ENCODE data around the gene SLIT3.

SLIT3 gene

GRCh38 chr5:169003721-169004541, 297.0 kb downstream of the SLIT3 start:
- Histone ChIP-seq H3K9ac (ENCODE audit: low read depth in 1 of 2, low read length in 2 of 2) (no peak overlapping the region), H3K4me1 (ENCODE audit: control insufficient read depth in 1 of 2, insufficient read depth in 2 of 2, low read length in 2 of 2) (no peaks in the 10 kb centered on the region), H3K9me3 (ENCODE audit: control insufficient read depth in 1 of 2, low read length in 2 of 2) (no peaks in the 10 kb centered on the region), H3K27me3 (ENCODE audit: control insufficient read depth in 1 of 2, insufficient read depth in 2 of 2, low read length in 2 of 2) (no peaks in the 10 kb centered on the region), H3K4me3 (ENCODE audit: low read depth in 1 of 2, low read length in 2 of 2) (no peak overlapping the region), H3K27ac (ENCODE audit: low read depth, low read length) (no peak overlapping the region), H3K36me3 (ENCODE audit: control insufficient read depth in 1 of 2, insufficient read depth in 2 of 2, low read length in 2 of 2) (no peaks in the 10 kb centered on the region)

- H3K27ac ChIP-seq (ENCODE audit: low read depth, low read length) = no peak overlapping the region
- no peaks in the 10 kb centered on the region for H3K36me3 ChIP-seq (ENCODE audit: control insufficient read depth in 1 of 2, insufficient read depth in 2 of 2, low read length in 2 of 2)
- H3K9me3 ChIP-seq (ENCODE audit: control insufficient read depth in 1 of 2, low read length in 2 of 2) = no peaks in the 10 kb centered on the region
- H3K27me3 ChIP-seq (ENCODE audit: control insufficient read depth in 1 of 2, insufficient read depth in 2 of 2, low read length in 2 of 2) = no peaks in the 10 kb centered on the region
- H3K4me1 ChIP-seq (ENCODE audit: control insufficient read depth in 1 of 2, insufficient read depth in 2 of 2, low read length in 2 of 2) = no peaks in the 10 kb centered on the region
- H3K9ac ChIP-seq (ENCODE audit: low read depth in 1 of 2, low read length in 2 of 2) = no peak overlapping the region
- H3K4me3 ChIP-seq (ENCODE audit: low read depth in 1 of 2, low read length in 2 of 2) = no peak overlapping the region
Measured at GRCh38 chr5:169002953-169003555, 297.9 kb downstream of the SLIT3 start.

- no peaks in the 10 kb centered on the region for H3K4me1 ChIP-seq (ENCODE audit: control insufficient read depth in 1 of 2, insufficient read depth in 2 of 2, low read length in 2 of 2)
- H3K27ac ChIP-seq (ENCODE audit: low read depth, low read length) = no peak overlapping the region
- no peak overlapping the region for H3K4me3 ChIP-seq (ENCODE audit: low read depth in 1 of 2, low read length in 2 of 2)
- H3K36me3 ChIP-seq (ENCODE audit: control insufficient read depth in 1 of 2, insufficient read depth in 2 of 2, low read length in 2 of 2) = no peaks in the 10 kb centered on the region
- no peak overlapping the region for H3K9ac ChIP-seq (ENCODE audit: low read depth in 1 of 2, low read length in 2 of 2)
- H3K27me3 ChIP-seq (ENCODE audit: control insufficient read depth in 1 of 2, insufficient read depth in 2 of 2, low read length in 2 of 2) = no peaks in the 10 kb centered on the region
- no peaks in the 10 kb centered on the region for H3K9me3 ChIP-seq (ENCODE audit: control insufficient read depth in 1 of 2, low read length in 2 of 2)
Measured at GRCh38 chr5:169001394-169001793, 299.5 kb downstream of the SLIT3 start.

GRCh38 chr5:168995024-168995423, 305.9 kb downstream of the SLIT3 start:
- Histone ChIP-seq H3K27ac (ENCODE audit: low read depth, low read length) (no peak overlapping the region), H3K4me1 (ENCODE audit: control insufficient read depth in 1 of 2, insufficient read depth in 2 of 2, low read length in 2 of 2) (no peaks in the 10 kb centered on the region), H3K9me3 (ENCODE audit: control insufficient read depth in 1 of 2, low read length in 2 of 2) (no peaks in the 10 kb centered on the region), H3K9ac (ENCODE audit: low read depth in 1 of 2, low read length in 2 of 2) (no peak overlapping the region), H3K4me3 (ENCODE audit: low read depth in 1 of 2, low read length in 2 of 2) (no peak overlapping the region), H3K36me3 (ENCODE audit: control insufficient read depth in 1 of 2, insufficient read depth in 2 of 2, low read length in 2 of 2) (no peaks in the 10 kb centered on the region), H3K27me3 (ENCODE audit: control insufficient read depth in 1 of 2, insufficient read depth in 2 of 2, low read length in 2 of 2) (no peaks in the 10 kb centered on the region)

GRCh38 chr5:168992687-168993086, 308.3 kb downstream of the SLIT3 start:
- Histone ChIP-seq H3K9me3 (ENCODE audit: control insufficient read depth in 1 of 2, low read length in 2 of 2) (no peaks in the 10 kb centered on the region), H3K9ac (ENCODE audit: low read depth in 1 of 2, low read length in 2 of 2) (no peak overlapping the region), H3K27me3 (ENCODE audit: control insufficient read depth in 1 of 2, insufficient read depth in 2 of 2, low read length in 2 of 2) (no peaks in the 10 kb centered on the region), H3K4me1 (ENCODE audit: control insufficient read depth in 1 of 2, insufficient read depth in 2 of 2, low read length in 2 of 2) (no peaks in the 10 kb centered on the region), H3K4me3 (ENCODE audit: low read depth in 1 of 2, low read length in 2 of 2) (no peak overlapping the region), H3K27ac (ENCODE audit: low read depth, low read length) (no peak overlapping the region), H3K36me3 (ENCODE audit: control insufficient read depth in 1 of 2, insufficient read depth in 2 of 2, low read length in 2 of 2) (no peaks in the 10 kb centered on the region)

GRCh38 chr5:168992016-168992415, 308.9 kb downstream of the SLIT3 start:
- Histone ChIP-seq H3K27me3 (ENCODE audit: control insufficient read depth in 1 of 2, insufficient read depth in 2 of 2, low read length in 2 of 2) (no peaks in the 10 kb centered on the region), H3K4me3 (ENCODE audit: low read depth in 1 of 2, low read length in 2 of 2) (no peak overlapping the region), H3K9ac (ENCODE audit: low read depth in 1 of 2, low read length in 2 of 2) (no peak overlapping the region), H3K36me3 (ENCODE audit: control insufficient read depth in 1 of 2, insufficient read depth in 2 of 2, low read length in 2 of 2) (no peaks in the 10 kb centered on the region), H3K9me3 (ENCODE audit: control insufficient read depth in 1 of 2, low read length in 2 of 2) (no peaks in the 10 kb centered on the region), H3K4me1 (ENCODE audit: control insufficient read depth in 1 of 2, insufficient read depth in 2 of 2, low read length in 2 of 2) (no peaks in the 10 kb centered on the region), H3K27ac (ENCODE audit: low read depth, low read length) (no peak overlapping the region)

GRCh38 chr5:168991311-168991710, 309.6 kb downstream of the SLIT3 start:
- no peak overlapping the region for H3K27ac ChIP-seq (ENCODE audit: low read depth, low read length)
- H3K9me3 ChIP-seq (ENCODE audit: control insufficient read depth in 1 of 2, low read length in 2 of 2) = no peaks in the 10 kb centered on the region
- H3K4me1 ChIP-seq (ENCODE audit: control insufficient read depth in 1 of 2, insufficient read depth in 2 of 2, low read length in 2 of 2) = no peaks in the 10 kb centered on the region
- H3K27me3 ChIP-seq (ENCODE audit: control insufficient read depth in 1 of 2, insufficient read depth in 2 of 2, low read length in 2 of 2) = no peaks in the 10 kb centered on the region
- no peaks in the 10 kb centered on the region for H3K36me3 ChIP-seq (ENCODE audit: control insufficient read depth in 1 of 2, insufficient read depth in 2 of 2, low read length in 2 of 2)
- no peak overlapping the region for H3K4me3 ChIP-seq (ENCODE audit: low read depth in 1 of 2, low read length in 2 of 2)
- H3K9ac ChIP-seq (ENCODE audit: low read depth in 1 of 2, low read length in 2 of 2) = no peak overlapping the region

- H3K36me3 ChIP-seq (ENCODE audit: control insufficient read depth in 1 of 2, insufficient read depth in 2 of 2, low read length in 2 of 2) = no peaks in the 10 kb centered on the region
- no peaks in the 10 kb centered on the region for H3K9me3 ChIP-seq (ENCODE audit: control insufficient read depth in 1 of 2, low read length in 2 of 2)
- no peak overlapping the region for H3K27ac ChIP-seq (ENCODE audit: low read depth, low read length)
Measured at GRCh38 chr5:168990679-168991078, 310.3 kb downstream of the SLIT3 start.

GRCh38 chr5:168989731-168990505, 311.0 kb downstream of the SLIT3 start:
- Histone ChIP-seq H3K9ac (ENCODE audit: low read depth in 1 of 2, low read length in 2 of 2) (no peak overlapping the region), H3K27me3 (ENCODE audit: control insufficient read depth in 1 of 2, insufficient read depth in 2 of 2, low read length in 2 of 2) (no peaks in the 10 kb centered on the region), H3K4me1 (ENCODE audit: control insufficient read depth in 1 of 2, insufficient read depth in 2 of 2, low read length in 2 of 2) (no peaks in the 10 kb centered on the region), H3K36me3 (ENCODE audit: control insufficient read depth in 1 of 2, insufficient read depth in 2 of 2, low read length in 2 of 2) (no peaks in the 10 kb centered on the region), H3K4me3 (ENCODE audit: low read depth in 1 of 2, low read length in 2 of 2) (no peak overlapping the region), H3K9me3 (ENCODE audit: control insufficient read depth in 1 of 2, low read length in 2 of 2) (no peaks in the 10 kb centered on the region), H3K27ac (ENCODE audit: low read depth, low read length) (no peak overlapping the region)

More at GRCh38 chr5:168990679-168991078, 310.3 kb downstream of the SLIT3 start:
- Histone ChIP-seq H3K27me3 (ENCODE audit: control insufficient read depth in 1 of 2, insufficient read depth in 2 of 2, low read length in 2 of 2) (no peaks in the 10 kb centered on the region), H3K9ac (ENCODE audit: low read depth in 1 of 2, low read length in 2 of 2) (no peak overlapping the region), H3K4me3 (ENCODE audit: low read depth in 1 of 2, low read length in 2 of 2) (no peak overlapping the region), H3K4me1 (ENCODE audit: control insufficient read depth in 1 of 2, insufficient read depth in 2 of 2, low read length in 2 of 2) (no peaks in the 10 kb centered on the region)

GRCh38 chr5:168988699-168989098, 312.2 kb downstream of the SLIT3 start:
- Histone ChIP-seq H3K4me3 (ENCODE audit: low read depth in 1 of 2, low read length in 2 of 2) (no peak overlapping the region), H3K36me3 (ENCODE audit: control insufficient read depth in 1 of 2, insufficient read depth in 2 of 2, low read length in 2 of 2) (no peaks in the 10 kb centered on the region), H3K27ac (ENCODE audit: low read depth, low read length) (no peak overlapping the region), H3K27me3 (ENCODE audit: control insufficient read depth in 1 of 2, insufficient read depth in 2 of 2, low read length in 2 of 2) (no peaks in the 10 kb centered on the region), H3K9ac (ENCODE audit: low read depth in 1 of 2, low read length in 2 of 2) (no peak overlapping the region), H3K9me3 (ENCODE audit: control insufficient read depth in 1 of 2, low read length in 2 of 2) (no peaks in the 10 kb centered on the region), H3K4me1 (ENCODE audit: control insufficient read depth in 1 of 2, insufficient read depth in 2 of 2, low read length in 2 of 2) (no peaks in the 10 kb centered on the region)
